ENCODE data around the gene SLC1A3. TPM values are rescaled to one million over a fixed set of nuclear protein-coding genes. Genes with fewer than 3 reads are reported as not detected.

Gene SLC1A3
- total RNA-seq (2022) (5.9 and 9.6 TPM in 2 replicates), Bru-seq, nascent RNA (percentile 48 among the genes with signal in this experiment), BruChase-seq, experiment 1, labeled RNA remaining after a 6-hour chase (percentile 49 among the genes with signal in this experiment), BruChase-seq, experiment 2, labeled RNA remaining after a 2-hour chase (percentile 42 among the genes with signal in this experiment)
- long read RNA-seq, full-length matches to known transcripts, result 14 of 15 reads
- long read RNA-seq, partial matches to known transcripts, result 0 of 15 reads
- long read RNA-seq, other reads (novel, unspliced or antisense), result 1 of 15 reads

DNA sequence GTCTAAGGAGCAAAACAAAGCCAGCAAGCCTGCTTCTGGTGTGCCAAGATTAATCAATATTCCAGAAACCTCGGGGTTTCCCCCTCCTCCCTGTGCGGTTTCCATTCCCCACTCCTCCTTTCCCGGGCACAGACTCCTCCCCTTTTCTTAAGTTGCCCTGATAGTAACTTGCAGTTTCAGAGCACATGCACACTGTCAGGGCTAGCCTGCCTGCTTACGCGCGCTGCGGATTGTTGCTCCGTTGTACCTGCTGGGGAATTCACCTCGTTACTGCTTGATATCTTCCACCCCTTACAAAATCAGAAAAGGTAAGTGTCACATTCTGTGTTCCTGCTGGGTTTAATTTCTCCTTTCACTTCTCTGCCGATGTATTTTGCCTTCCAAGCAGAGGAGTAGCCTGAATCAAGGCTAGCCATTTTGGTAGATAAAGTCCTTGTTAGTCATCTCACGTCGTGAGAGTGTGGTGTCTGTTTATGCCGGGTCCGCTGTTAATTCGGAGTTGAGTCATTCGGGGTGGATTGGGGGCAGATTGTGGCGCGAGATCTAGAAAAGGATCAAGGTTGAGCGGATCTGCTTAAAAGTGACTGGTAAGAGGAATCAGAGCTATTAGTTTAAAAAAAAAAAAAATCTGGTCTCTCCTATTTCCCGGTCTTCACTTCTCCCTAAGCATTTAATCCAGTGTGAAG is at the start of gene SLC1A3:
Gene SLC1A3 (plus strand): TSS at position 179 of the 686 bp plus-strand sequence. CDS start 1,818 bp downstream, outside the sequence.
- CTCF ChIA-PET, result interaction anchor here (0.6 to 2.8 kb wide), 13 partner anchors 29 to 193 kb away, joined by 3 to 11 read pairs (median 7); no protein-coding TSS in a partner anchor
- TF ChIP-seq, protein P1, sequence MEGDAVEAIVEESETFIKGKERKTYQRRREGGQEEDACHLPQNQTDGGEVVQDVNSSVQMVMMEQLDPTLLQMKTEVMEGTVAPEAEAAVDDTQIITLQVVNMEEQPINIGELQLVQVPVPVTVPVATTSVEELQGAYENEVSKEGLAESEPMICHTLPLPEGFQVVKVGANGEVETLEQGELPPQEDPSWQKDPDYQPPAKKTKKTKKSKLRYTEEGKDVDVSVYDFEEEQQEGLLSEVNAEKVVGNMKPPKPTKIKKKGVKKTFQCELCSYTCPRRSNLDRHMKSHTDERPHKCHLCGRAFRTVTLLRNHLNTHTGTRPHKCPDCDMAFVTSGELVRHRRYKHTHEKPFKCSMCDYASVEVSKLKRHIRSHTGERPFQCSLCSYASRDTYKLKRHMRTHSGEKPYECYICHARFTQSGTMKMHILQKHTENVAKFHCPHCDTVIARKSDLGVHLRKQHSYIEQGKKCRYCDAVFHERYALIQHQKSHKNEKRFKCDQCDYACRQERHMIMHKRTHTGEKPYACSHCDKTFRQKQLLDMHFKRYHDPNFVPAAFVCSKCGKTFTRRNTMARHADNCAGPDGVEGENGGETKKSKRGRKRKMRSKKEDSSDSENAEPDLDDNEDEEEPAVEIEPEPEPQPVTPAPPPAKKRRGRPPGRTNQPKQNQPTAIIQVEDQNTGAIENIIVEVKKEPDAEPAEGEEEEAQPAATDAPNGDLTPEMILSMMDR (IDR thresholded peaks at IDR 0.05; ENCODE audit: unreplicated experiment), result no peak
- H3K27ac Mint-ChIP-seq (ENCODE audit: low read depth, unreplicated experiment), result peak within 1 kb of the TSS; percentile 84
- peak; percentile 84 for DNase-seq (ENCODE audit: unreplicated experiment)
- intact Hi-C loops (cut with micrococcal nuclease), result loop anchor here (1.0 to 5.0 kb wide), 3 partner anchors 51 to 192 kb away; no protein-coding TSS in a partner anchor
- H3K9me3 Mint-ChIP-seq (ENCODE audit: unreplicated experiment), result no peaks in the 10 kb centered on the region
- H3K27me3 Mint-ChIP-seq (ENCODE audit: insufficient read depth, unreplicated experiment), result no peaks in the 10 kb centered on the region
- BruUV-seq (replicated peaks), result TSS peak; percentile 80
- peak within 1 kb of the TSS; percentile 88 for H3K4me3 Mint-ChIP-seq (ENCODE audit: unreplicated experiment)
- POLR2A ChIA-PET, result interaction anchor here (0.6 to 4.5 kb wide), 32 partner anchors 21 to 1454 kb away, joined by 3 to 54 read pairs (median 4); partner anchors contain the start of gene NADK2
- peaks cover 9% of the 10 kb centered on the region for H3K4me1 Mint-ChIP-seq (ENCODE audit: insufficient read depth, unreplicated experiment)
- H3K36me3 Mint-ChIP-seq (ENCODE audit: insufficient read depth, unreplicated experiment), result no peaks in the 10 kb centered on the region

DNA sequence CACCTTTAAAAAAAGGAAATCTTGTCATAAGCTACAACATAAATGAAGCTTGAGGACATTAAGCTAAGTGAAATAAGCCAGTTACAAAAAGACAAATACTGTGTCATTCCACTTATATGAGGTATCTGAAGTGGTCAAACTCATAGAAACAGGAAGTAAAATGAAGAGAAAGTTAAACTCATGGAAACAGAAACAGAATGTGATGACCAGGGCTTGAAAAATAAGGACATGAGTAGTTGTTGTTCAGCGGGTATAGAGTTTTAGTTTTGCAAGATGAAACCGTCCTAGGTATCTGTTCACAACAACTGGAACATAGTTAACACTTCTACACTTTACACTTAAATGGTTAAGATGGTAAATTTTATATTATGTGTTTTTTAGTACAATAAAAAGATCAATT is 47.8 kb upstream of the SLC1A3 start:
- no peak overlapping the region for H3K4me3 Mint-ChIP-seq (ENCODE audit: unreplicated experiment)
- H3K36me3 Mint-ChIP-seq (ENCODE audit: insufficient read depth, unreplicated experiment), result no peaks in the 10 kb centered on the region
- no peaks in the 10 kb centered on the region for H3K4me1 Mint-ChIP-seq (ENCODE audit: insufficient read depth, unreplicated experiment)
- H3K27ac Mint-ChIP-seq (ENCODE audit: low read depth, unreplicated experiment), result no peak overlapping the region
- no TSS peak for BruUV-seq (replicated peaks)
- no peaks in the 10 kb centered on the region for H3K9me3 Mint-ChIP-seq (ENCODE audit: unreplicated experiment)
- intact Hi-C loops (cut with micrococcal nuclease), result no loop called here
- POLR2A ChIA-PET, result interaction anchor here (0.6 to 1.2 kb wide), 2 partner anchors 41 to 139 kb away, joined by 3 to 4 read pairs; no protein-coding TSS in a partner anchor
- H3K27me3 Mint-ChIP-seq (ENCODE audit: insufficient read depth, unreplicated experiment), result no peaks in the 10 kb centered on the region
- DNase-seq (ENCODE audit: unreplicated experiment), result no peak
- TF ChIP-seq, protein P1 (IDR thresholded peaks at IDR 0.05; ENCODE audit: unreplicated experiment), result no peak
- CTCF ChIA-PET, result interaction anchor here (1.1 kb wide), 1 partner anchor 51 kb away, joined by 3 read pairs; no protein-coding TSS in a partner anchor

DNA sequence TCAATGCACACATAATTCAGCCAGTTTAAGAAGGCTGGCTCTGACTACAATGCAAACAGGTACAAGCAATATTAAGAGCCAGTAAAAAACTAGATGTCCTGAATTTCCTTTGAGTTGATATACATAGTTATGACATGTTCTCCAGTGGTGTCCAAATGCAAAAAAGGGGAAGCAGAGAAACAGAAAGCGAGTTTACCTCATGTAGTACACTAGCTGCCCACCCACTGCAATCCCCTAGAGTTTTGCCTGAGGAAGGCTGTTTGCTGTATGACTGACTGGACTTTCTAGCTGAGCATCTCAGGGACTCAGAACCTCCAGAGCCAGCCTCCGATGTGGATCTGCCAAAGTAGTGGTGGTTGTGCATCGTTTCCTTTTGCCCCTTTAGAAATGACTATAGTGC is 44.8 kb upstream of the SLC1A3 start:
- intact Hi-C loops (cut with micrococcal nuclease), result no loop called here
- no peaks in the 10 kb centered on the region for H3K36me3 Mint-ChIP-seq (ENCODE audit: insufficient read depth, unreplicated experiment)
- ChIA-PET CTCF (interaction anchor here (0.7 to 0.8 kb wide), 2 partner anchors 23 to 80 kb away, joined by 5 to 6 read pairs; no protein-coding TSS in a partner anchor), POLR2A (no interaction called here)
- H3K4me3 Mint-ChIP-seq (ENCODE audit: unreplicated experiment), result no peak overlapping the region
- no peaks in the 10 kb centered on the region for H3K4me1 Mint-ChIP-seq (ENCODE audit: insufficient read depth, unreplicated experiment)
- TF ChIP-seq, protein P1 (IDR thresholded peaks at IDR 0.05; ENCODE audit: unreplicated experiment), result no peak
- no peak for DNase-seq (ENCODE audit: unreplicated experiment)
- BruUV-seq (replicated peaks), result no TSS peak
- no peaks in the 10 kb centered on the region for H3K9me3 Mint-ChIP-seq (ENCODE audit: unreplicated experiment)
- H3K27me3 Mint-ChIP-seq (ENCODE audit: insufficient read depth, unreplicated experiment), result no peaks in the 10 kb centered on the region
- H3K27ac Mint-ChIP-seq (ENCODE audit: low read depth, unreplicated experiment), result no peak overlapping the region

DNA sequence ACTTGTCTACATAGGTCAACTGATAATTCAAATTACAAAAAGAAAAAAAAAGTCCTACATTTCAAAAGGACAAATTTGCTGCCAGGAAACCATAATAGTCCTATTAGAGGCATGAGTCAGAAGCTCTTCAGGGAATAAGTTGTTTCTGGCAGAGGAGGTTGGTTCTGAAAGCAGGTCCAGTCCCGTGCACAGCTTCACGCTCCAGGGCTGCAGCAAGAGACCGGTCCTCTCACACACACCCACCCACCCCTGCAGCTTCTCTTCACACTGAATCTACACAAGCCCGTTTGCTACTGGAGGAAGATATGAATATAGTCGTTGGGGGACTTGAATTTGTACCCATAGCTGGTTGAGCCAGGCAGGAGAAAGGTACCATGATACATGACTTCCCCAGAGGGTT is 36.9 kb upstream of the SLC1A3 start:
- Mint-ChIP-seq H3K27me3 (ENCODE audit: insufficient read depth, unreplicated experiment) (no peaks in the 10 kb centered on the region), H3K9me3 (ENCODE audit: unreplicated experiment) (no peaks in the 10 kb centered on the region), H3K36me3 (ENCODE audit: insufficient read depth, unreplicated experiment) (no peaks in the 10 kb centered on the region), H3K4me1 (ENCODE audit: insufficient read depth, unreplicated experiment) (peaks cover 9% of the 10 kb centered on the region), H3K27ac (ENCODE audit: low read depth, unreplicated experiment) (no peak overlapping the region), H3K4me3 (ENCODE audit: unreplicated experiment) (no peak overlapping the region)
- intact Hi-C loops (cut with micrococcal nuclease), result no loop called here
- TF ChIP-seq, protein P1 (IDR thresholded peaks at IDR 0.05; ENCODE audit: unreplicated experiment), result no peak
- no TSS peak for BruUV-seq (replicated peaks)
- POLR2A ChIA-PET, result interaction anchor here (0.6 kb wide), 1 partner anchor 308 kb away, joined by 3 read pairs; no protein-coding TSS in a partner anchor
- DNase-seq (ENCODE audit: unreplicated experiment), result peak; percentile 34
- CTCF ChIA-PET, result interaction anchor here (0.6 to 1.0 kb wide), 3 partner anchors 14 to 122 kb away, joined by 3 to 4 read pairs (median 3); no protein-coding TSS in a partner anchor
